ENCODE measurements around the gene KIAA1549.

DNA sequence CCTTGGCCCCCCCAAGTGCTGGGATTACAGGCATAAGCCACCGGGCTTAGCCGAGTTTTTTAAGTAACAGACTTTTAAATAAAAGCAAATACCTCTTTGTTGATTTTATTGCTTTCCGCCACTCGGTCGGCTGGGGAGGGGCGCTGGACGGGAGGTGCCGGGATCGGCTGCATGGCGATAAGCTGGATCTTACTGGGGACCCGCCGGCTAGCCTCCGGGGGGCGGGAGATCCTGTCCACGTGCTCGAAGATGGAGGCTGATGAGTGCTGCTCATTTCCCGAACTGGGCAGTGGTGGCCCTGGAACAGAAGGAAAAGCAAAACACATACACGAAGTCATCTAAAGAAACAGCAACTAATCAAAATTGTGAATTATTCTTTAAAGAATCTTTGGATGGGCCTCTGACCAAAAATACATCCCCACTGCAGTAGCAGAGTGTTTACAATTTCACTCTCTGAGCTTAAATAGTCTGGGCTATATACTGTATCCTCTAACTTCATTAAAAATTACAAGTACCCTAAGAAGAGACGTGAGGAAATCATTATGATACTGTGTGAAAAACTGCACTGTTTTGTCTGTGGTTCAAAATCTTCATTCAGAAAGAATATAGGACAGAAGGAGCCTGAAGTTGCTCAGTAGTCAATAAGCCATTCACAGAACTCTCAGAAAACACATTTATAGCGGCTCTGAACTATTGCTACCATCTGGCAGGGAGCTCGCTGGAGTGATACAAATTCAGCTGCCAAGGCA is 110.0 kb downstream of the KIAA1549 start:
- TF ChIP-seq, protein P1, sequence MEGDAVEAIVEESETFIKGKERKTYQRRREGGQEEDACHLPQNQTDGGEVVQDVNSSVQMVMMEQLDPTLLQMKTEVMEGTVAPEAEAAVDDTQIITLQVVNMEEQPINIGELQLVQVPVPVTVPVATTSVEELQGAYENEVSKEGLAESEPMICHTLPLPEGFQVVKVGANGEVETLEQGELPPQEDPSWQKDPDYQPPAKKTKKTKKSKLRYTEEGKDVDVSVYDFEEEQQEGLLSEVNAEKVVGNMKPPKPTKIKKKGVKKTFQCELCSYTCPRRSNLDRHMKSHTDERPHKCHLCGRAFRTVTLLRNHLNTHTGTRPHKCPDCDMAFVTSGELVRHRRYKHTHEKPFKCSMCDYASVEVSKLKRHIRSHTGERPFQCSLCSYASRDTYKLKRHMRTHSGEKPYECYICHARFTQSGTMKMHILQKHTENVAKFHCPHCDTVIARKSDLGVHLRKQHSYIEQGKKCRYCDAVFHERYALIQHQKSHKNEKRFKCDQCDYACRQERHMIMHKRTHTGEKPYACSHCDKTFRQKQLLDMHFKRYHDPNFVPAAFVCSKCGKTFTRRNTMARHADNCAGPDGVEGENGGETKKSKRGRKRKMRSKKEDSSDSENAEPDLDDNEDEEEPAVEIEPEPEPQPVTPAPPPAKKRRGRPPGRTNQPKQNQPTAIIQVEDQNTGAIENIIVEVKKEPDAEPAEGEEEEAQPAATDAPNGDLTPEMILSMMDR (IDR thresholded peaks at IDR 0.05) = no peak
- TF ChIP-seq, protein P2, sequence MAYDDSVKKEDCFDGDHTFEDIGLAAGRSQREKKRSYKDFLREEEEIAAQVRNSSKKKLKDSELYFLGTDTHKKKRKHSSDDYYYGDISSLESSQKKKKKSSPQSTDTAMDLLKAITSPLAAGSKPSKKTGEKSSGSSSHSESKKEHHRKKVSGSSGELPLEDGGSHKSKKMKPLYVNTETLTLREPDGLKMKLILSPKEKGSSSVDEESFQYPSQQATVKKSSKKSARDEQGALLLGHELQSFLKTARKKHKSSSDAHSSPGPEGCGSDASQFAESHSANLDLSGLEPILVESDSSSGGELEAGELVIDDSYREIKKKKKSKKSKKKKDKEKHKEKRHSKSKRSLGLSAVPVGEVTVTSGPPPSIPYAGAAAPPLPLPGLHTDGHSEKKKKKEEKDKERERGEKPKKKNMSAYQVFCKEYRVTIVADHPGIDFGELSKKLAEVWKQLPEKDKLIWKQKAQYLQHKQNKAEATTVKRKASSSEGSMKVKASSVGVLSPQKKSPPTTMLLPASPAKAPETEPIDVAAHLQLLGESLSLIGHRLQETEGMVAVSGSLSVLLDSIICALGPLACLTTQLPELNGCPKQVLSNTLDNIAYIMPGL (CRISPR knock-in tag; IDR thresholded peaks at IDR 0.05; ENCODE audit: borderline replicate concordance) = no peak
- TF ChIP-seq ZNF302 (CRISPR knock-in tag; IDR thresholded peaks at IDR 0.05) (no peak), KDM5A (IDR thresholded peaks at IDR 0.05) (no peak), NR3C1 (IDR thresholded peaks at IDR 0.05) (no peak), FOSL2 (IDR thresholded peaks at IDR 0.05) (no peak), FOSL2 (CRISPR knock-in tag; IDR thresholded peaks at IDR 0.05) (no peak), CHD4 (IDR thresholded peaks at IDR 0.05; ENCODE audit: borderline replicate concordance) (no peak), POLR2A (IDR thresholded peaks at IDR 0.05; ENCODE audit: low read length) (no peak), CEBPB (IDR thresholded peaks at IDR 0.05) (no peak)
